Panc1 (cell line): Measurements from ENCODE around the gene GRID1. TPM values are rescaled to one million over a fixed set of nuclear protein-coding genes. Genes with fewer than 3 reads are reported as not detected.

ENCODE experiments used
- ATAC-seq: fragments of 200-7000 bp; cut with Tn5 transposase; 2 replicates; pipeline ENCODE4 v1.9.1; 2020; ENCODE audit warnings: mild to moderate bottlenecking, moderate library complexity
- BruUV-seq: library from RNA; stranded (reverse); fragments of 400-500 nt; replicated peaks from 2 replicates; lab custom pipeline; 2021; lab: Mats Ljungman, UMichigan
- CTCF ChIA-PET: fragments of 300-600 bp; sonication (Branson Sonifier 250); formaldehyde crosslinking; loops from one replicate; lab custom pipeline; 2022; ENCODE audit warnings: antibody characterized with exemption; lab: Charles Lee
- POLR2A ChIA-PET: fragments of 300-600 bp; sonication (Branson Sonifier 250); formaldehyde crosslinking; loops from one replicate; lab custom pipeline; 2022; ENCODE audit warnings: antibody characterized with exemption; lab: Charles Lee
- DNase-seq: peaks from one replicate; pipeline ENCODE4 v3.0.0-alpha.2; 2010; ENCODE audit warnings: low read depth, low spot score
- H3K27ac ChIP-seq: 2 replicates; pipeline ENCODE4 v1.5.1; 2011; ENCODE audit warnings: mild to moderate bottlenecking, low read length, inconsistent platforms
- H3K27me3 ChIP-seq: fragments of 200-500 bp; sonication (Bioruptor generic); 2 replicates; pipeline ENCODE4 v1.6.0; 2014; ENCODE audit warnings: low read length, inconsistent platforms; ENCODE audit not compliant: control insufficient read depth, insufficient read depth
- H3K36me3 ChIP-seq: fragments of 200-500 bp; sonication (Bioruptor generic); 2 replicates; pipeline ENCODE4 v1.5.1; 2014; ENCODE audit warnings: inconsistent platforms, mild to moderate bottlenecking, low read length, moderate library complexity; ENCODE audit not compliant: control insufficient read depth, insufficient read depth
- H3K4me1 ChIP-seq: 2 replicates; pipeline ENCODE4 v1.5.1; 2011; ENCODE audit warnings: inconsistent platforms, mild to moderate bottlenecking, low read length, moderate library complexity; ENCODE audit not compliant: control insufficient read depth, insufficient read depth
- H3K4me3 ChIP-seq, 2 experiments: 2 replicates each; pipeline ENCODE4 v1.5.1; 2011 to 2012; ENCODE audit warnings: low read depth in 2 of 2, low read length in 2 of 2, mild to moderate bottlenecking in 2 of 2, inconsistent platforms in 1 of 2, moderate library complexity in 1 of 2
- H3K9me3 ChIP-seq: fragments of 200-500 bp; sonication (Bioruptor generic); 2 replicates; pipeline ENCODE4 v1.5.1; 2014; ENCODE audit warnings: low read depth, mild to moderate bottlenecking, inconsistent platforms, low read length, moderate library complexity; ENCODE audit not compliant: control insufficient read depth, insufficient read depth
- CTCF ChIP-seq: fragments of 450-650 bp; IDR thresholded peaks from 2 replicates; pipeline ENCODE4 v1.5.1; 2017; ENCODE audit warnings: mild to moderate bottlenecking
- POLR2AphosphoS5 ChIP-seq: IDR thresholded peaks from 2 replicates; pipeline ENCODE4 v1.6.1; 2012; ENCODE audit warnings: mild to moderate bottlenecking, low read depth, low read length, moderate library complexity
- REST ChIP-seq, 2 experiments: IDR thresholded peaks; 2 replicates each; pipeline ENCODE4 v1.6.1; 2011 to 2012; ENCODE audit warnings: low read depth in 2 of 2, control low read depth in 1 of 2, low read length in 1 of 2, mild to moderate bottlenecking in 1 of 2, moderate library complexity in 1 of 2; ENCODE audit not compliant: insufficient read depth in 1 of 2
- SIN3A ChIP-seq: IDR thresholded peaks from 2 replicates; pipeline ENCODE4 v1.6.1; 2012; ENCODE audit warnings: low read depth, mild to moderate bottlenecking, low read length, moderate library complexity, borderline replicate concordance; ENCODE audit not compliant: insufficient read depth
- TCF7L2 ChIP-seq: IDR thresholded peaks from 2 replicates; pipeline ENCODE4 v1.6.1; 2011; ENCODE audit warnings: mild to moderate bottlenecking, low read depth, low read length, inconsistent platforms
- in situ Hi-C: cut with HindIII; loops from 2 replicates; pipeline ENCODE4 v1.10.0; 2016; ENCODE audit warnings: low sequenced_read_pairs, low pct_unique_long_range_greater_than_20kb
- intact Hi-C: fragments of 100-400 bp; cut with micrococcal nuclease; formaldehyde crosslinking; loops from one replicate; pipeline ENCODE4 v1.10.0; 2022; ENCODE audit not compliant: unreplicated experiment
- total RNA-seq: library from RNA; stranded (reverse); gene quantifications from one replicate; pipeline ENCODE4 v1.2.1, GENCODE V29; 2021; ENCODE audit not compliant: unreplicated experiment

Gene GRID1
- total RNA-seq, 1 experiment from 2014 or later: 2.3 TPM

- ATAC-seq (no peak), DNase-seq (no peak)
- Histone ChIP-seq H3K27me3 (no peaks in the 10 kb centered on the region), H3K9me3 (no peaks in the 10 kb centered on the region), H3K4me1 (no peaks in the 10 kb centered on the region), H3K27ac (no peak overlapping the region), H3K4me3 (no peak overlapping the region), H3K36me3 (no peaks in the 10 kb centered on the region)
- CTCF ChIA-PET: no interaction called here
- no TSS peak for BruUV-seq
- in situ Hi-C loops (no loop called here), intact Hi-C loops (no loop called here)
- POLR2A ChIA-PET: no interaction called here
- TF ChIP-seq SIN3A (no peak), REST (IDR thresholded peaks at IDR 0.05; ENCODE audit: insufficient read depth in 1 of 2, low read depth in 2 of 2, low read length in 1 of 2) (no peak), CTCF (no peak), POLR2AphosphoS5 (no peak)
Observed at GRCh38 chr10:86340991-86341260, 25.7 kb downstream of the GRID1 start.

GRCh38 chr10:86340176-86340990 is 26.2 kb downstream of the GRID1 start:
- TF ChIP-seq SIN3A (no peak), TCF7L2 (no peak), CTCF (no peak), REST (IDR thresholded peaks at IDR 0.05; ENCODE audit: insufficient read depth in 1 of 2, low read depth in 2 of 2, low read length in 1 of 2) (no peak), POLR2AphosphoS5 (no peak)
- intact Hi-C loops: no loop called here
- H3K36me3 ChIP-seq: no peaks in the 10 kb centered on the region
- in situ Hi-C loops: no loop called here
- no peak overlapping the region for H3K27ac ChIP-seq
- ATAC-seq: no peak
- BruUV-seq: no TSS peak
- no peaks in the 10 kb centered on the region for H3K4me1 ChIP-seq
- no peak overlapping the region for H3K4me3 ChIP-seq
- no peaks in the 10 kb centered on the region for H3K9me3 ChIP-seq
- H3K27me3 ChIP-seq: peaks cover under 1% of the 10 kb centered on the region; the same call in 1 of the 2 replicates
- no peak for DNase-seq
- CTCF ChIA-PET: no interaction called here
- POLR2A ChIA-PET: no interaction called here
